SJSA1 (cell line): ENCODE measurements around the gene VSIG10L2. TPM values are rescaled to one million over a fixed set of nuclear protein-coding genes. Genes with fewer than 3 reads are reported as not detected.

ENCODE experiments used
- DNase-seq, 2 experiments: peaks; one replicate each; pipeline ENCODE4 v3.0.0-alpha.2; 2015 to 2020; ENCODE audit warnings: low spot score in 2 of 2, low read depth in 1 of 2
- H3K27ac ChIP-seq: fragments of 250-450 bp; sonication (Bioruptor Pico); 2 replicates; pipeline ENCODE4 v1.5.1; 2020; ENCODE audit warnings: mild to moderate bottlenecking, moderate library complexity
- H3K27me3 ChIP-seq: fragments of 250-450 bp; sonication (Bioruptor Pico); replicated peaks from 2 replicates; pipeline ENCODE4 v1.5.1; 2020; ENCODE audit warnings: mild to moderate bottlenecking, moderate library complexity
- H3K36me3 ChIP-seq: fragments of 250-450 bp; sonication (Bioruptor Pico); 2 replicates; pipeline ENCODE4 v1.5.1; 2020; ENCODE audit warnings: mild to moderate bottlenecking
- H3K4me1 ChIP-seq: fragments of 250-450 bp; sonication (Bioruptor Pico); replicated peaks from 2 replicates; pipeline ENCODE4 v1.6.1; 2021; ENCODE audit warnings: mild to moderate bottlenecking
- H3K4me3 ChIP-seq: fragments of 250-450 bp; sonication (Bioruptor Pico); 2 replicates; pipeline ENCODE4 v1.5.1; 2020; ENCODE audit warnings: mild to moderate bottlenecking
- H3K9me3 ChIP-seq: fragments of 250-450 bp; sonication (Bioruptor Pico); replicated peaks from 2 replicates; pipeline ENCODE4 v1.5.1; 2020; ENCODE audit warnings: mild to moderate bottlenecking
- total RNA-seq: library from RNA; depleted of rRNA; stranded (reverse); fragments of >200 nt; shearing (Covaris generic); gene quantifications from 2 replicates; pipeline ENCODE4 v1.2.3, GENCODE V29; 2014

The VSIG10L2 gene
- total RNA-seq, 1 experiment from 2014 or later: not detected

DNA sequence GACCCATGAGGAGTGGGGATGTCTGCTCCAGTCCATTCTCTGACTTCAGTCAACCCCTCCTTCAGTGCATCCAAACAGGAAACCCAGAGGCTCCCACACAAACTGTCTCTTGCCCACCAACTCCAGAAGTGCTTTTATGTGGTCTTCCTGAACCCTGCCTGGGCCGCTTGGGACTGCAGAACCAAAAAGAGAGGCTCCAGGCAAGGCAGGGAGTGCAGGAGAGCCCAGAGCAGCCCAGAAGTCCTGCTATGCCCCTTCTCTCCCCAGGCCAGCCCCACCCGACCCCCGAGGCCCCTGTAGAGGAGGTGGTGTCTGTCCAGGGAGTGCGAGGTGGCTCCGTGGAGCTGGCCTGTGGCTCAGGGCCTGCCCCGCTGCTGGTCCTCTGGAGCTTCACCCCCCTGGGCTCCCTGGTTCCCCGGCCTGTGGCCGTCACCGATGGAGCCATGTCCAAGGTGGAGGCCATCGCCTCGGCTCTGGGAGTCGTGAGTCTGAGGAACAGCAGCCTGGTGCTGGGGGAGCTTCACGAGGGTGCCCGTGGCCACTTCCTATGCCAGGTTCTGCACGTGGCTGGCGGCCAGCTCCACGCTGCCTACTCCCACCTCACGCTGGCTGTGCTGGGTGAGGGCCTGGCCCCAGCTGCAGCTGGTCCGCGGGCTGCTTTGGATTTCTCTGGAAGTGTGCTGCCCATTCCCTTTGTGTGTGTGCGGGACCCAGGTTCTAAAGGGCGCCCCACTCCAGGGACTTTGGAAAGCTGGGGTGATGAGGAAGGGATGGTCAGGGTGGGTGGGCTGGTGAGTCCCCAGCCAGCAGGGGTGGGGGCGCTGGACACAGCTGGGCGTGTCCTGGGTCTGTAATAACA is 1.8 kb downstream of the VSIG10L2 start:
- H3K9me3 ChIP-seq: no peaks in the 10 kb centered on the region
- H3K36me3 ChIP-seq: no peaks in the 10 kb centered on the region
- DNase-seq: no peak
- no peaks in the 10 kb centered on the region for H3K27me3 ChIP-seq
- H3K4me1 ChIP-seq: no peaks in the 10 kb centered on the region
- H3K27ac ChIP-seq: no peak overlapping the region
- H3K4me3 ChIP-seq: no peak overlapping the region

DNA sequence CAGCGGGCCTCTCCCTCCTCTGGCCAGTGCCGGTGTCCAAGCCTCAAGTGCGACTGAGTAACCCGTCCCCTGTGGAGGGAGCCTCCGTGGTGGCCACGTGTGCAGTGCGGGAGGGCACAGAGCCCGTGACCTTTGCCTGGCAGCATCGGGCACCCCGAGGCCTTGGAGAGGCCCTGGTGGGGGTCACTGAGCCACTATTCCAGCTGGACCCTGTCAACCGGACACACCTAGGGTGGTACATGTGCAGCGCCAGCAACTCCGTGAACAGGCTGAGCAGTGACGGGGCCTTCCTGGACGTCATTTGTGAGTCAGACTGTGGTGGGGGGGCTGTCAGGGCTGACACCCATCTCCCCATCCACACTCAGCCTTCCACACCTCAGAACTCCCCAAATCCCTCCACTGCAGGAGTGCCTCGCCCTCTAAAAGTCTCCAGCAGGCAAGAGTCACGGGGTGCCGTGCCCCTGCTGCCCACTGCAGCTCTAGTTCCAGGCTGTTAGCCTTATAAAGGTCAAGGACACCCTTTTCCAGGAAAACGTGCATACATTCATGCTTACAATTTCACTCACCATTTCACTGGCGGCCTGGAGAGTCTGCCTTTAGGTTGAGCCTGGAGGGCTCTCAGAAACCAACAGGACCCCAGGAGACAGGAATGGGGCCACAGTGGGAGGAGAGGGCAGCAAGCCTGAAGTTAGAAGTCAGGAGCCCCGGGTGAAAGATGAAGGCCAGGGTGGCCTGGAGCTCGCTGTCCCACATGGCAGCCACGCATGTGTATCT is 2.6 kb downstream of the VSIG10L2 start:
- H3K4me1 ChIP-seq: no peaks in the 10 kb centered on the region
- H3K36me3 ChIP-seq: no peaks in the 10 kb centered on the region
- no peak overlapping the region for H3K4me3 ChIP-seq
- no peaks in the 10 kb centered on the region for H3K27me3 ChIP-seq
- DNase-seq: no peak
- H3K27ac ChIP-seq: no peak overlapping the region
- no peaks in the 10 kb centered on the region for H3K9me3 ChIP-seq

GRCh38 chr11:125949271-125950177 is 3.7 kb downstream of the VSIG10L2 start:
- Histone ChIP-seq H3K27me3 (no peaks in the 10 kb centered on the region), H3K9me3 (no peaks in the 10 kb centered on the region), H3K4me1 (no peaks in the 10 kb centered on the region), H3K27ac (no peak overlapping the region), H3K36me3 (no peaks in the 10 kb centered on the region), H3K4me3 (no peak overlapping the region)
- no peak for DNase-seq

- Histone ChIP-seq H3K27me3 (no peaks in the 10 kb centered on the region), H3K4me1 (no peaks in the 10 kb centered on the region), H3K9me3 (no peaks in the 10 kb centered on the region), H3K4me3 (no peak overlapping the region), H3K27ac (no peak overlapping the region), H3K36me3 (no peaks in the 10 kb centered on the region)
- no peak for DNase-seq
Measured at GRCh38 chr11:125950178-125950490, 4.3 kb downstream of the VSIG10L2 start.

DNA sequence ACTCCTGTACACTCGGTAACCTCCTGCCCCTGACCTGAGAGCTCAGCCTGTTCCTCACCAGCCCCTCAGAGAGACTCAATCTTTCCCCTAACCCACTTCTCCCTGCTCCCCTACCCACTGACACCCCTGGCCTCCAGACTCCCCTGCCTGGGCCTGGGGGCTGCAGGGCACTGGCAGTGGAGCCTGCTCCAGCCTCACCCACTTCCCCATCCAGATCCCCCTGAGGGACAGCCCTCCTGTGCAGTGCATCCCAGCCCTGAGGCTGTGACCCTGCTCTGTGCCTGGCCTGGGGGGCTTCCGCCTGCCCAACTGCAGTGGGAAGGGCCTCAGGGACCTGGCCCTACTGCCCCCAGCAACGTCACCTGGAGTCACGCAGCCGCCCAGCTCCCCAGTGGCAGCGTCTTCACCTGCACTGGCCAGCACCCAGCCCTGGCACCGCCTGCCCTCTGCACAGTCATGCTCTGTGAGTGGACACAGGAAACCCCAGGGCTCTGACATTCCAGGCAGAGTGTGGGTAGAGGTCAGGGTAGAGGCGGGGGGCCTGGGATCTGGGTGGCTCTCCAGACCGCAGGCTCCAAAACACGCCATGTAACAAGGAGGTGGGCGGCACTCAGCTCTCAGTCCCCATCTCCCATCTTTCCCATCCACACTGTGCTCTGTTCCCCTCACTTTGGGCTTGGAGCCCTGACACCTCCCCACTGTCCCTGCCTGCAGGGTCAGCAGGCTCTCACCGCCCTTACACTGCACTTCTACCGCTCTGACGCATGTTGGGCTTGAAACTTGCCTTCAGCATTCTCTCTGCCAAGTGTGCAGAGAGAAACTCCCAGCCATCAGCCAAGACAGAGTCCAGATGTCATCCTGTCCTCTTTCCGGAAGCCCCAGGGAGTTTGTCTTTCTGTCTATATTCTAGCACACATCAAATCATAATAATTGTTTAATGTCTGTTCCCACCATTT is 5.1 kb downstream of the VSIG10L2 start:
- no peak overlapping the region for H3K4me3 ChIP-seq
- no peaks in the 10 kb centered on the region for H3K36me3 ChIP-seq
- DNase-seq: no peak
- no peaks in the 10 kb centered on the region for H3K9me3 ChIP-seq
- H3K27me3 ChIP-seq: no peaks in the 10 kb centered on the region
- H3K4me1 ChIP-seq: no peaks in the 10 kb centered on the region
- no peak overlapping the region for H3K27ac ChIP-seq

DNA sequence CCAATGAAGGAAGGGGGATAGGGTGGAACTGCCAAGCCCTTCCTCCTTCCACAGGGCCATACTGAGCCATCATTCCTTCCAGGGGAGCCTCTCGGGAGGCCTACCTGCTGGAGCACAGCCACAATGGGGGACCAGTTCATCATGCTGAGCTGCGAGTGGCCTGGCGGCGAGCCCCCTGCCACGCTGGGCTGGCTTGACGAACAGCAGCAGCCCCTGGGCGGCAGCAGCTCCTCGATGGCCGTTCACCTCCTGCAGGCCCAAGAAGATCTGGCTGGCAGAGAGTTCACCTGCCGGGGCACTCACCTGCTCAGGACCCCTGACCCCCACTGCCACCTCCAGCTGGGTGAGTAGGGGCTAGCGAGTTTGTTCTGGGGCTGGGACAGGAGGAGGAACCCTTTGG is 5.9 kb downstream of the VSIG10L2 start:
- DNase-seq: no peak
- Histone ChIP-seq H3K9me3 (no peaks in the 10 kb centered on the region), H3K27ac (no peak overlapping the region), H3K4me3 (no peak overlapping the region), H3K4me1 (no peaks in the 10 kb centered on the region), H3K36me3 (no peaks in the 10 kb centered on the region), H3K27me3 (no peaks in the 10 kb centered on the region)

GRCh38 chr11:125952559-125952958 is 6.7 kb downstream of the VSIG10L2 start:
- no peak for DNase-seq
- Histone ChIP-seq H3K27me3 (no peaks in the 10 kb centered on the region), H3K27ac (no peak overlapping the region), H3K4me1 (no peaks in the 10 kb centered on the region), H3K9me3 (no peaks in the 10 kb centered on the region), H3K36me3 (no peaks in the 10 kb centered on the region), H3K4me3 (no peak overlapping the region)

DNA sequence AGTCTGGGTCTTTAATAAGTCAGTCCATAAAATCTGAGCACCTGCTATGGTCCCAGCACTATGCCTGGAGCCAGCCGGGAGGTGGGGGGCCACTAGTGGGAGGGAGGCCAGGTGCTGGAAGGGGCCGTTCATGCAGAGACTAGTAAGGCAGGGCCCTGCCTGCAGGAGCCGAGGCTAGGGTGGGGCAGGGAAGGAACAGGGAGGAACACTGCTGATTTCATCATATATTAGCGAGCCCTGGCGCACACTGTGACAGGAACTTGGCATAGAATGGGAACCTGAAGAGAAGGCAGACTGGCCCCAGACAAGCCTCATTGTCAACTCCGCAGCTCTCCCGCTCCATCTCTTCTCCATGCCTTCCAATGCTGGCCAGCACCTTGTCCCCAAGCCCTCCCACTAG is 7.1 kb downstream of the VSIG10L2 start:
- Histone ChIP-seq H3K27ac (no peak overlapping the region), H3K9me3 (no peaks in the 10 kb centered on the region), H3K4me3 (no peak overlapping the region), H3K36me3 (no peaks in the 10 kb centered on the region), H3K4me1 (no peaks in the 10 kb centered on the region), H3K27me3 (no peaks in the 10 kb centered on the region)
- no peak for DNase-seq

- no peak for DNase-seq
- Histone ChIP-seq H3K4me1 (no peaks in the 10 kb centered on the region), H3K9me3 (no peaks in the 10 kb centered on the region), H3K27ac (no peak overlapping the region), H3K36me3 (no peaks in the 10 kb centered on the region), H3K27me3 (no peaks in the 10 kb centered on the region), H3K4me3 (no peak overlapping the region)
Measured at GRCh38 chr11:125953401-125953935, 7.6 kb downstream of the VSIG10L2 start.

GRCh38 chr11:125954123-125954944 is 8.5 kb downstream of the VSIG10L2 start:
- H3K27ac ChIP-seq: no peak overlapping the region
- no peak for DNase-seq
- H3K4me1 ChIP-seq: no peaks in the 10 kb centered on the region
- H3K27me3 ChIP-seq: no peaks in the 10 kb centered on the region
- H3K4me3 ChIP-seq: no peak overlapping the region
- H3K9me3 ChIP-seq: no peaks in the 10 kb centered on the region
- H3K36me3 ChIP-seq: no peaks in the 10 kb centered on the region

DNA sequence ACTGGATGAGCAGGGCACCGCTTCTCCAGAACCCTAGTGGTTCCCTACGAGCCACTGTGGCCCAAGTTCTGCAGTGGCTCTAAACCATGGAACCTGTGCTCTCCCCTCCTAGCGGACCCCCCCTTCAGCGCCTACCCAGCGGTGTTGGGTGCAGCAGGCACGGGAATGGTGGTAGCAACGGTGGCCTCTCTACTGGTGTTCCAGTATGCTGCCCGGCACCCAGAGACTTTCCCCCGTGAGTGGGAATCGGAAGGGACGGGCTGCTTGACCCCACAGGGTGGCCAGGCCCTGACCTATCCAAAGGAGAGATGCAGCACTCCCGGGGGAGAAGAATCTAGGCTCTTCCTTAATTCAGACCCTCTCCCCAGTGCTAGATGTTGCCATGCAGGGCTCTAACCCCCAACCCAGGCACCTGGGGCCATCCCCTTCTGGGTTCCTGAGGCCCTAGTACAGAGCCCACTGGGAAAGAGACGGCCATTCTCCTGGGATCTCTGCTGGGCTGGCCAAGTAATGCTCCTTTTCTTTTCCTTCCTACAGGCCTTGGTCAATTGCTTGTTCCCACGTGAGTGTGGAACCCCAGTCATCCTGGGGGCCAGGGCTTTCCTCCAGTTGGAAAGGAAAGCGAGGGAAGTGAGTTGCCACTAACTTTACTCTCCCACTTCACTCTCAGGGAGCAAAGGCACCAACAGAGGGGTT is 9.2 kb downstream of the VSIG10L2 start:
- Histone ChIP-seq H3K4me1 (no peaks in the 10 kb centered on the region), H3K36me3 (no peaks in the 10 kb centered on the region), H3K27ac (no peak overlapping the region), H3K9me3 (no peaks in the 10 kb centered on the region), H3K4me3 (no peak overlapping the region), H3K27me3 (no peaks in the 10 kb centered on the region)
- no peak for DNase-seq

GRCh38 chr11:125955856-125956255 is 10.0 kb downstream of the VSIG10L2 start:
- Histone ChIP-seq H3K9me3 (no peaks in the 10 kb centered on the region), H3K4me3 (no peak overlapping the region), H3K36me3 (no peaks in the 10 kb centered on the region), H3K27me3 (no peaks in the 10 kb centered on the region), H3K4me1 (no peaks in the 10 kb centered on the region), H3K27ac (no peak overlapping the region)
- no peak for DNase-seq
